K562 (cell line): Measurements from ENCODE around the gene ZFP36. TPM values are rescaled to one million over a fixed set of nuclear protein-coding genes. Genes with fewer than 3 reads are reported as not detected.

ENCODE experiments used
- CBFB ChIP-seq: sonication (generic); formaldehyde crosslinking; IDR thresholded peaks from 2 replicates; pipeline ENCODE4 v1.4.0; 2020; ENCODE audit warnings: mild to moderate bottlenecking, missing genetic modification reagents
- CREM ChIP-seq: IDR thresholded peaks from 2 replicates; pipeline ENCODE4 v1.6.1; 2014; ENCODE audit warnings: antibody characterized with exemption, low read depth
- DIDO1 ChIP-seq: fragments of 450-650 bp; IDR thresholded peaks from 2 replicates; pipeline ENCODE4 v1.6.1; 2016; ENCODE audit warnings: low read depth, missing biosample characterization, missing genetic modification characterization
- HDAC2 ChIP-seq: fragments of 450-650 bp; IDR thresholded peaks from 2 replicates; pipeline ENCODE4 v1.6.1; 2016; ENCODE audit warnings: mild to moderate bottlenecking
- HMG20A ChIP-seq: fragments of 450-650 bp; formaldehyde crosslinking; conservative IDR thresholded peaks from 2 replicates; pipeline ENCODE4 v1.4.0; 2020; ENCODE audit warnings: mild to moderate bottlenecking, mixed read lengths
- HMGN3 ChIP-seq: IDR thresholded peaks from 2 replicates; pipeline ENCODE4 v1.6.1; 2011; ENCODE audit warnings: borderline replicate concordance, low read depth, mild to moderate bottlenecking, mixed read lengths, low read length; ENCODE audit not compliant: insufficient read length; ENCODE audit errors: extremely low read depth
- LARP7 ChIP-seq: fragments of 450-650 bp; IDR thresholded peaks from 2 replicates; pipeline ENCODE4 v1.6.1; 2016
- PCBP1 ChIP-seq: fragments of 200-400 bp; formaldehyde crosslinking; IDR thresholded peaks from 2 replicates; pipeline ENCODE4 v1.6.1; 2018; ENCODE audit warnings: mild to moderate bottlenecking, low read depth, low read length; ENCODE audit not compliant: poor library complexity, severe bottlenecking
- RAD21 ChIP-seq, 2 experiments: fragments of 250-450 bp in 1 of 2; fragments of 450-650 bp in 1 of 2; sonication (Bioruptor Pico) in 1 of 2; formaldehyde crosslinking in 1 of 2; IDR thresholded peaks in 1 of 2; conservative IDR thresholded peaks in 1 of 2; 2 replicates each; pipeline versions ENCODE4 v1.4.0 to v1.8.0; 2020 to 2022; ENCODE audit warnings: mild to moderate bottlenecking in 2 of 2, moderate library complexity in 1 of 2
- SETDB1 ChIP-seq: IDR thresholded peaks from one replicate; pipeline ENCODE4 v1.6.1; 2012; ENCODE audit warnings: low read length, control low read depth, inconsistent platforms
- TEAD4 ChIP-seq, 2 experiments: sonication (generic) in 1 of 2; formaldehyde crosslinking in 1 of 2; IDR thresholded peaks; 2 replicates each; pipeline versions ENCODE4 v1.6.1 to v1.8.0; 2012 to 2022; ENCODE audit warnings: borderline replicate concordance in 1 of 2, inconsistent platforms in 1 of 2, low read length in 1 of 2, mild to moderate bottlenecking in 1 of 2, missing genetic modification reagents in 1 of 2
- TOE1 ChIP-seq, 2 experiments: fragments of 450-650 bp in 1 of 2; sonication (generic) in 1 of 2; formaldehyde crosslinking in 1 of 2; IDR thresholded peaks; 2 replicates each; pipeline versions ENCODE4 v1.7.1 to v1.8.0; 2016 to 2022; ENCODE audit warnings: borderline replicate concordance in 2 of 2, mild to moderate bottlenecking in 2 of 2, antibody characterized with exemption in 1 of 2, inconsistent platforms in 1 of 2, low read depth in 1 of 2, missing genetic modification reagents in 1 of 2, moderate library complexity in 1 of 2
- TRIM28 ChIP-seq: fragments of 450-650 bp; IDR thresholded peaks from 2 replicates; pipeline ENCODE4 v1.6.1; 2017
- WHSC1 ChIP-seq: IDR thresholded peaks from one replicate; pipeline ENCODE4 v1.6.1; 2012; ENCODE audit warnings: low read length, control low read depth, inconsistent platforms
- ZNF133 ChIP-seq: fragments of 250-450 bp; sonication (Bioruptor Pico); IDR thresholded peaks from 2 replicates; pipeline ENCODE4 v1.4.0; 2020; ENCODE audit warnings: mild to moderate bottlenecking
- polyA plus RNA-seq, 8 experiments: library from polyadenylated mRNA; depleted of rRNA in 4 of 8; stranded (reverse) in 5 of 8; unstranded in 3 of 8; fragments of >200 nt; fragmentation: Nextera tagmentation in 2 of 8; fragmentation: Illumina TruSeq in 1 of 8; extraction: Ambion mirVana in 2 of 8; extraction: Trizol in 1 of 8; gene quantifications; 2 replicates each; pipeline versions ENCODE4 v1.2.1 to v1.2.3, GENCODE V29; 2011 to 2014; ENCODE audit warnings: inconsistent platforms in 1 of 8, missing spikeins in 1 of 8
- total RNA-seq, 7 experiments: library from RNA; depleted of rRNA in 6 of 7; stranded (reverse); fragments of >200 nt in 6 of 7; fragmentation: Illumina TruSeq in 2 of 7; extraction: Trizol in 2 of 7; gene quantifications; 2 replicates each; pipeline versions ENCODE4 v1.2.1 to v1.2.3, GENCODE V29; 2011 to 2021; ENCODE audit warnings: low replicate concordance in 1 of 7
- TF ChIP-seq, protein P1 (sequence below): fragments of 450-650 bp; IDR thresholded peaks from 2 replicates; pipeline ENCODE4 v1.6.1; 2017; ENCODE audit warnings: antibody characterized with exemption, mild to moderate bottlenecking
- TF ChIP-seq, protein P2 (sequence below): fragments of 450-650 bp; formaldehyde crosslinking; IDR thresholded peaks from 2 replicates; pipeline ENCODE4 v1.4.0; 2020; ENCODE audit warnings: mild to moderate bottlenecking, moderate library complexity
- TF ChIP-seq, protein P3 (sequence below): IDR thresholded peaks from 2 replicates; pipeline ENCODE4 v1.6.1; 2011; ENCODE audit warnings: borderline replicate concordance, low read depth, mild to moderate bottlenecking, moderate library complexity, low read length; ENCODE audit not compliant: insufficient read depth, poor library complexity, severe bottlenecking

Gene ZFP36
- total and polyA plus RNA-seq, 9 of the 15 experiments (the other 6 are each of a cell fraction or from before 2014, with no cell fraction given): 1.0 to 20.1 (median 3.5) TPM

DNA sequence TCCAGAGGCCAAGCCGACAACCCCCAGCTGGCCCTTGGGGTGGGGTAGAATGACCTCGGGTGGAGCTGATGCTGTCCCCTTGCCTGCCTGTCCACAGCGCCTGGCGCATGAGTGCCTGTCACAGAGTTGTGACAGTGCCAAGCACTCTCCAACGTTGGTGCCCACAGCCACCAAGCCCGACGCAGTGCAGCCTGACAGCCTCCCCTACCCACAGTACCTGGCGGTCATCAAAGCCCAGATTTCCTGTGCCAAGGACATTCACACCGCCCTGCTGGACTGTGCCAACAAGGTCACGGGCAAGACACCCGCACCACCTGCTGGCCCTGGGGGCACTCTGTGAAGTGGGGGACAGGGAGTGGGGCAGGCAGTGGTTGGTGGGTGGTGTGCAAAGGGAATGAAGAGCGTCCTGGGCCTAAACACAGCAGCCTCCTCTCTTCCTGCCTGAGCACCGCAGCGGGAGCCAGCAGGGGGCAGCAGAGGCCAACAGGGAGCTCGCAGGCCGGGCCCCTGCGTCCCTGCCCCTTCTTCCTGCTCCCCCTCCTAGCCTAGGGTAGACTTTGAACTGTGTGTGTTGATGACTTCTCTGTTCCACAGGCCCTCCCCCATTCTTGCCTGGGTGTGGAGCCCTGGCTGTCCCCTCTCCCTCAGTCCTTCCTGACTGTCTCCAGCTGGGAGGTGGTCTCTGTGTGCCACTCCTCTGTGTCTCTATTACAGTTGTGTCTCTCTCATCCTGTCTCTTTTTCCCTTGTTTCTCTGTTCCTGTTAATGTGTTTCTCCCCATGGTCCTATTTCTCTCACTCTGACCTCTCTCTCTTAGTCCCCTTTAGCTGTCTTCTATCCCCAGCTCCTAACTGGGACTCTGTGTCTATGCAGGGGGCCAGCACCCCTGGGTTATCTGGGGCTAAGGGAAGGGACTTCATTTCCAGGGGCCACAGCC is 9.0 kb upstream of the ZFP36 start (continued):
- TF ChIP-seq, protein P1, sequence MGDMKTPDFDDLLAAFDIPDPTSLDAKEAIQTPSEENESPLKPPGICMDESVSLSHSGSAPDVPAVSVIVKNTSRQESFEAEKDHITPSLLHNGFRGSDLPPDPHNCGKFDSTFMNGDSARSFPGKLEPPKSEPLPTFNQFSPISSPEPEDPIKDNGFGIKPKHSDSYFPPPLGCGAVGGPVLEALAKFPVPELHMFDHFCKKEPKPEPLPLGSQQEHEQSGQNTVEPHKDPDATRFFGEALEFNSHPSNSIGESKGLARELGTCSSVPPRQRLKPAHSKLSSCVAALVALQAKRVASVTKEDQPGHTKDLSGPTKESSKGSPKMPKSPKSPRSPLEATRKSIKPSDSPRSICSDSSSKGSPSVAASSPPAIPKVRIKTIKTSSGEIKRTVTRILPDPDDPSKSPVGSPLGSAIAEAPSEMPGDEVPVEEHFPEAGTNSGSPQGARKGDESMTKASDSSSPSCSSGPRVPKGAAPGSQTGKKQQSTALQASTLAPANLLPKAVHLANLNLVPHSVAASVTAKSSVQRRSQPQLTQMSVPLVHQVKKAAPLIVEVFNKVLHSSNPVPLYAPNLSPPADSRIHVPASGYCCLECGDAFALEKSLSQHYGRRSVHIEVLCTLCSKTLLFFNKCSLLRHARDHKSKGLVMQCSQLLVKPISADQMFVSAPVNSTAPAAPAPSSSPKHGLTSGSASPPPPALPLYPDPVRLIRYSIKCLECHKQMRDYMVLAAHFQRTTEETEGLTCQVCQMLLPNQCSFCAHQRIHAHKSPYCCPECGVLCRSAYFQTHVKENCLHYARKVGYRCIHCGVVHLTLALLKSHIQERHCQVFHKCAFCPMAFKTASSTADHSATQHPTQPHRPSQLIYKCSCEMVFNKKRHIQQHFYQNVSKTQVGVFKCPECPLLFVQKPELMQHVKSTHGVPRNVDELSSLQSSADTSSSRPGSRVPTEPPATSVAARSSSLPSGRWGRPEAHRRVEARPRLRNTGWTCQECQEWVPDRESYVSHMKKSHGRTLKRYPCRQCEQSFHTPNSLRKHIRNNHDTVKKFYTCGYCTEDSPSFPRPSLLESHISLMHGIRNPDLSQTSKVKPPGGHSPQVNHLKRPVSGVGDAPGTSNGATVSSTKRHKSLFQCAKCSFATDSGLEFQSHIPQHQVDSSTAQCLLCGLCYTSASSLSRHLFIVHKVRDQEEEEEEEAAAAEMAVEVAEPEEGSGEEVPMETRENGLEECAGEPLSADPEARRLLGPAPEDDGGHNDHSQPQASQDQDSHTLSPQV: peak; percentile 62; the same call in 1 of the 2 replicates
- TF ChIP-seq HDAC2 (peak; percentile 57; the same call in 1 of the 2 replicates), DIDO1 (tag) (no peak), PCBP1 (no peak), LARP7 (no peak), WHSC1 (no peak), TRIM28 (no peak), TOE1 (IDR thresholded peaks at IDR 0.05; ENCODE audit: borderline replicate concordance) (peak; percentile 49), TOE1 (CRISPR knock-in tag; IDR thresholded peaks at IDR 0.05; ENCODE audit: borderline replicate concordance, low read depth) (no peak), TEAD4 (IDR thresholded peaks at IDR 0.05; ENCODE audit: low read length) (no peak), TEAD4 (CRISPR knock-in tag; IDR thresholded peaks at IDR 0.05; ENCODE audit: borderline replicate concordance) (no peak), CBFB (CRISPR knock-in tag) (peak; percentile 64; the same call in 1 of the 2 replicates), RAD21 (CRISPR knock-in tag; conservative IDR thresholded peaks at IDR 0.05 in 1 of 2, IDR thresholded peaks at IDR 0.05 in 1 of 2) (peak; percentile 97 to 99), ZNF133 (CRISPR knock-in tag) (no peak), HMG20A (CRISPR knock-in tag) (no peak), CREM (peak; percentile 38; the same call in 1 of the 2 replicates), SETDB1 (no peak), HMGN3 (peak; percentile 62)
- TF ChIP-seq, protein P2, sequence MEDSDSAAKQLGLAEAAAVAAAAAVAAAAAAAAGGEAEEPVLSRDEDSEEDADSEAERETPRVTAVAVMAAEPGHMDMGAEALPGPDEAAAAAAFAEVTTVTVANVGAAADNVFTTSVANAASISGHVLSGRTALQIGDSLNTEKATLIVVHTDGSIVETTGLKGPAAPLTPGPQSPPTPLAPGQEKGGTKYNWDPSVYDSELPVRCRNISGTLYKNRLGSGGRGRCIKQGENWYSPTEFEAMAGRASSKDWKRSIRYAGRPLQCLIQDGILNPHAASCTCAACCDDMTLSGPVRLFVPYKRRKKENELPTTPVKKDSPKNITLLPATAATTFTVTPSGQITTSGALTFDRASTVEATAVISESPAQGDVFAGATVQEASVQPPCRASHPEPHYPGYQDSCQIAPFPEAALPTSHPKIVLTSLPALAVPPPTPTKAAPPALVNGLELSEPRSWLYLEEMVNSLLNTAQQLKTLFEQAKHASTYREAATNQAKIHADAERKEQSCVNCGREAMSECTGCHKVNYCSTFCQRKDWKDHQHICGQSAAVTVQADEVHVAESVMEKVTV (CRISPR knock-in tag): peak; percentile 92
- TF ChIP-seq, protein P3, sequence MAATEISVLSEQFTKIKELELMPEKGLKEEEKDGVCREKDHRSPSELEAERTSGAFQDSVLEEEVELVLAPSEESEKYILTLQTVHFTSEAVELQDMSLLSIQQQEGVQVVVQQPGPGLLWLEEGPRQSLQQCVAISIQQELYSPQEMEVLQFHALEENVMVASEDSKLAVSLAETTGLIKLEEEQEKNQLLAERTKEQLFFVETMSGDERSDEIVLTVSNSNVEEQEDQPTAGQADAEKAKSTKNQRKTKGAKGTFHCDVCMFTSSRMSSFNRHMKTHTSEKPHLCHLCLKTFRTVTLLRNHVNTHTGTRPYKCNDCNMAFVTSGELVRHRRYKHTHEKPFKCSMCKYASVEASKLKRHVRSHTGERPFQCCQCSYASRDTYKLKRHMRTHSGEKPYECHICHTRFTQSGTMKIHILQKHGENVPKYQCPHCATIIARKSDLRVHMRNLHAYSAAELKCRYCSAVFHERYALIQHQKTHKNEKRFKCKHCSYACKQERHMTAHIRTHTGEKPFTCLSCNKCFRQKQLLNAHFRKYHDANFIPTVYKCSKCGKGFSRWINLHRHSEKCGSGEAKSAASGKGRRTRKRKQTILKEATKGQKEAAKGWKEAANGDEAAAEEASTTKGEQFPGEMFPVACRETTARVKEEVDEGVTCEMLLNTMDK: peak; percentile 66
